NCI-H1694 (cell line): Measurements from ENCODE around the gene TMEM240.
"Not testable (repeated sequence)": the region's sequence is repeated elsewhere in the genome, so short reads cannot be mapped to it uniquely, and the experiment has no call there.

Source experiments
- DNase-seq: peaks from one replicate; lab custom pipeline; 2025; lab: John Stamatoyannopoulos, UW

TMEM240 gene

DNA sequence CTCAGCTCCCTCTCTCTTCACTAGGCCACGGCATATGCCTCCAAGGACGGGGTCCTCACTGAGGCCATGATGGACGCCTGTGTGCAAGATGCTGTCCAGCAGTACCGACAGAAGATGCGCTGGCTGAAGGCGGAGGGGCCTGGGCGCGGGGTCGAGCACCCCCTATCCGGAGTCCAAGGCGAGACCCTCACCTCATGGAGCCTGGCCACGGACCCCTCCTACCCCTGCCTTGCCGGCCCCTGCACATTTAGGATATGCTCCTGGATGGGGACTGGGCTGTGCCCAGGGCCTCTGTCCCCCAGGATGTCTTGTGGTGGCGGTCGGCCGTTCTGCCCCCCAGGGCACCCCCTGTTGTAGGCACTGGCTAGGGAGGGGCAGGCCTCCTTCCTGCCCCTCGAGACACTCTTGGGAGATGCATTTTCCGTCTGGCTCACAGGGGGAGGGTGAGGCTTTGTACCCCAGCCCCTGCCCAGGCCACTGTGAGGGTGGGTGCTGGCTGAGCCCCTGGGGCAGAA, 44.9 kb downstream of the TMEM240 start:
- not testable (repeated sequence) for DNase-seq

DNA sequence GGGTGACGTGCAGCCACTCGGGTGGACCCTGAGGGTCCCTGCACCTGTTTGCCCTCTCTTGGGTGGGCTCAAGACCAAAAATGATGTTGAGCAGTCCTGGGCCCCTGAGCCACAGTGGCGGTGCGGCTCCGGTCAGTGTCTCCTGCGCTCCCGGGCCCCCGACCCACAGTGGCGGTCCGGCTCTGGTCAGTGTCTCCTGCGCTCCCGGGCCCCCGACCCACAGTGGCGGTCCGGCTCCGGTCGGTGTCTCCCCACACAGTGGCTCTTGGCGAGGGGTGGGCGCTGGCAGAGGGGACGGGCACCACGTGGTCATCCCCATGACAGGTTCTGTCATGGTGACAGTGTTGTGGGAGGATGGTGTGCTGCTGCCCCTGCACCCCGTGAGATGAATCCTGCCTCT, 46.1 kb downstream of the TMEM240 start:
- DNase-seq: not testable (repeated sequence)

DNA sequence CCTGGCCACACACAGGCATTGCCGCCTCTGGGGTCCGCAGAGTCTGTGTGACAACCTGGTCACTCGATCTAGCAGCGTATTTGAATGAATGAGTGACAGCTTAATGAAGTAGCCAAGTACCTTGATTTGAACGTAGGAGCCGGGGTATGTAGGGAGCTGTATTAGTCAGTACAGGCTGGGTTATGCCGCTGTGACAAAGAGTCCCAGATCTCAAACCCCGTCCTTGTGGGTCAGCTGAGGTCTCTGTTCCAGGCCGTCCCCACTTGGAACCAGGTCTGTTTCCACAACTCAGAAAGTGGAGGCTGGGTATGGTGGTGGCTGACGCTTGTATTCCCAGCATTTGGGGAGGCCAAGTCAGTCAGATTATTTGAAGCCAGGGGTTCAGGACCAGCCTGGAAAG, 48.8 kb downstream of the TMEM240 start:
- no peak for DNase-seq

DNA sequence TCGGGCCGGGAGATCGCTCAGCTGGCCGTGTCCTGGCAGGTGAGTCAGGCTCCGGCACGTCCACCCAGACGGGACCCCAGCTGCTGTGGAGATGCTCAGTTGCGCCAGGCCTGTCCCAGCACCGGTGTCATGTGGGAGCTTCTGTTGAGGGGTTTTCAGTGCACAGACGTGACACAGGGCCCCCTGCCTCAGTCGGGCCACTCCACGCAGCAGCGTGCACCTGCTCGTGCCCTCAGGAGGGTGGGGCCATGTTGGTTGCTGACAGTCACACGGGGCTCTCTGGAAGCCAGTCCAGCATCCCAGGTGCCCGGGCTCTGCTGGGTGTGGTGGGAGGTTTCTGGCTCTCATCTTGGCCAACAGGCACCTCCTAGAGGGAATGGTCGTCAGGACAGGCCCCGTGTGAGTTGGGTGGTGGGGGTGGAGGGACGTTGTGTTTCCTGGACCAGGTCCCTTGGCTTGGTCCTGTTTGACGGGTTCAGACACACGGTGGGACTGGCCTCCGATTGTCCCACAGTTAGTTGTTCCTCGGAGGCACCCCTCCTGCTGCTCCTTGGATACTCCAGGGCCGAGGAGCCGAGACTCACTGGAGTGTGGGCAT, 49.7 kb downstream of the TMEM240 start:
- no peak for DNase-seq

DNA sequence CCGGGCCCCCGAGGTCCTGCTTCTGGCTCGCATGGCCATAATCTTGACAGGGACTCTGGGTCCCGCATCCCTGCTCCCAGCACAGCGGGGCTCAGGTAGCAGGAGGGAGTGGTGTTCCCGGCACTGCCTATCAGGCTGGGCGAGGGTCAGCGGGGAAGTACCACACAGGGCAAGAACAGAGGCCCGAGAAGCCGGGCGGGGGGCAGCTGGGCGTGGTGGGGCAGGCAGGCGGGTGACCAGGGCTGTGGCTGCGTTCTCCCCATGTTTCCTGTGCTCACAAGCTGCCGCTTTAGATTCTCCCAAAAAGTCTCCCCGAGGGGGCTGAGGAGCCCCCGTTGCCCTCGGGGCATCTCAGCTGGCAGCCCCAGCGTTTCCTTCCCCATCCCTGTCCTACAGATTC, 50.6 kb downstream of the TMEM240 start:
- DNase-seq: no peak

DNA sequence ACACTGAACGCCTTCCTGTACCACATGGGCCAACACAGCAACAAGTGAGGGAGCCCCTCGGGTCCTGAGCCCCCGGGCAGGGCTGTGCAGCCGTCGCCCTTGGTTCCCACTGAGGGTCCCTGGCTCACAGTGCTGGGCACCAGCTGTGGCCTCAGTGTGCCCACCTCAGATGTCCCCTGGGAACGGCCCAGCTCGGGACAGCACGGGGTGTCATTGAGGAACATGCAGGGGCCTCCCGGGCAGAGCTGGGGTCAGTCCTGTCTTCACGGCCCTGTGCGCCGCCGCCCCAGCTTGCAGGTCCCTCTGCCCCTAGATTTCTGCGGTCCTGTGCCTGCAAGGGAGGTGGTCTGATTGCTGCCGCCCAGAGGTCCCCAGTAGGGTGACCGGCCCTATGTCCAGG, 51.2 kb downstream of the TMEM240 start:
- no peak for DNase-seq

DNA sequence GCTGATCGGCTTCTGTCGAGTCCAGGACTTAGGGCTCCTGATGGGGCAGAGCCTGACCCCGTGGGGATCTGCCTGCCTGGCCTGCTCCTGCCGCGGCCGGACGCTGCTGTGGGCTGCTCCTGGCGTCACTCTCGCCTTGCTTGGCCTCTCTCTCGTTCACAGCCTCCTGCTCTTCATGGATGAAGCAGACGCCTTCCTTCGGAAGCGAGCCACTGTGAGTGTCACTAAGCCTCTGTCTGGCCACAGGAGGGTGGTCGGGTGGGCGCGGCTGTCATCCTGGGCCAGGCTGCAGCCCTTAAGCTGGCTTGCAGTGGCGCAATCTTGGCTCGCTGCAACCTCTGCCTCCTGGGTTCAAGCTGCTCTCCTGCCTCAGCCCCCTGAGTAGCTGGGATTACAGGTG, 52.7 kb downstream of the TMEM240 start:
- no peak for DNase-seq

DNA sequence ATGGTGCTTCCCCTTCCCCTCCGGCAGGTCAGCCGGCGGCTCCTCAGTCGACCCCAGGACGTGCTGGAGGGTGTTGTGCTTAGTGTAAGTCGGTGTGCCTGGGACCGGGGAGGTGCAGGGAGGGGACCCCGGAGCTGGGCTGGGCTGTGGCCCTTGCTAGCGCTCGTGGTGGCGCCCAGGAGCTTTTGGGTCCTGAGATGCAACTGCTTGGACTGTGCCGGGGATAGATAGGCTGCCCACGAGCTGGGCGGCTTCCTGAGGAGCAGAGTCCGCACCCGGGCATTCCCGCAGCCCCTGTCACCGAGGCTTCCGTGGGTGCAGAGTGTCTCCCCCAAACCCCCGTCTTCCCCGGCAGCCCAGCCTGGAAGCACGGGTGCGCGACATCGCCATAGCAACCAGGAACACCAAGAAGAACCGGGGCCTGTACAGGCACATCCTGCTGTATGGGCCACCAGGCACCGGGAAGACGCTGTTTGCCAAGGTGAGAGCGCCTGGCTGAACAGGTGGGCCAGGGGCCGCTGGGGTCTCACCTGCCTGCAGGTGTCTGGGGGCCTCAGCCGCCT, 54.6 kb downstream of the TMEM240 start:
- DNase-seq: not testable (repeated sequence)

DNA sequence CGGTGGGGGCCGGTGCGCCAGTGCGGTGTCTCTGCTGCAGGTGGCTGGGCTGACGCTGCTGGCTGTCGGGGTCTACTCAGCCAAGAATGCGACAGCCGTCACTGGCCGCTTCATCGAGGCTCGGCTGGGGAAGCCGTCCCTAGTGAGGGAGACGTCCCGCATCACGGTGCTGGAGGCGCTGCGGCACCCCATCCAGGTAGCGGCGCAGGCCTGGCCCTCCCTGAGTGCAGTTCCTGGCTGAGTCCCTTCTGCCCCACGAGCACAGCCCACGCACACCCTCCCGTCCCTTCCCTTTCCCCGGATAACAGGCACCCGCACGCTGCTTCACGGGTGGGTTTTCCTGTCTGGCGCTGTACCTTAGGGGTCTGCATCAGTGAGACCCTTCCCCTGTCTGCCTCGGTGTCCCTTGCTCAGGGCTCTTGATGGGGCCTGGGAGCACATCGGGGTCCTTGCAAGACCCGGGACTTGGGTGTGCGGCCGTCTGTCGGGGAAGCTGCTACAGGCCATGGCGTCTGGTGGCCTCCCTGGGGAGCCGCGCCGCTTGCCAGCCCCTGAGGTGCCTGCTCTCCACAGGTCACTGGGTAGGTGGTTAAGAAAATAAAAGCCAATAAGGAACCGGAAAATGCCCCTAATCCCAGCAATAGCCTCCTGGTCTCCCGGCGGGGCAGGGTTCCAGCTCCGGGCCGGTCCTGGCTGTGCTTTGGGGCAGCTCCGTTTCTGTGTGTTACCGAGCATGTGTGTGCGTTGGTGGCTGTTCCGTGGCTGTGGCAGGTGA, 55.3 kb downstream of the TMEM240 start:
- DNase-seq: not testable (repeated sequence)
